DMS 273 treated with DMSO at 0.1 percent for 48 hours (cell line): ENCODE results near the gene NRXN3.

ENCODE experiments used
- DNase-seq: peaks from one replicate; lab custom pipeline; 2025; lab: John Stamatoyannopoulos, UW

The NRXN3 gene

DNA sequence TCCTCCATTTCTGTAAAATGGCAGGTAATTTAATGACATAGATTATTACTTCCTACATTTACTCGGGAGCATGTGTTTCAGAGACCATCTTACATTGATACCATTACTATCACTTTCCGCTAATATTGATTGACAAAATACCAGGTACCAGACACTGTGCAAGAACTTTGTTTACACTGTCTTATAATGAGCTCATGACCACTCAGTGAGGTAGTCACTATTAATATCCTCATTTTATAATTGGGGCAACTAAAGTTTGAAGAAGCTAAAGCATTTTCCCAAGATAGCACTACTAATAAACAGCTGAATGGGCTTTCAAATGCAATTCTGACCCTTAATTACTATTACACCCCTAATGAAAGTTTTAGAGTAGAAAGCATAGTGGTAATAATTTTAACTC is 1306.4 kb downstream of the NRXN3 start:
- no peak for DNase-seq

DNA sequence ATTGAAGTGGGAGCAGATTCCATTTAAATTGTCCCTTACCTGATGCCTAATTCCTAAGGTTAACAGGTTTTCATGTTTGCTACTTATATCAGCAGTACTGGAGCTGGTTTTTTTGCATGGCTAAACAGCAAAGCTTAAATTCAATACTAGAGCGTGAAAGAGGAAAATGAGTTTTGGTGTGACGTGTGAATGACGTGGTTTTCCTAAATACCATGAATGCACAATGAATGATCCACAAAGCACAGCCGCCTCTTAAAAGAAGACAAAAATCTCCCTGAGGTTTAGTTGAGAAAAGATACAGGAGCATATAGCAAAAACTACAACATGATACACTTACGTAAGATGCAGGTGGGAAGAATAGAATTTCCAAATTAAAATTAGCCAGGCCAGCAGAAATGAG is 1310.0 kb downstream of the NRXN3 start:
- no peak for DNase-seq

DNA sequence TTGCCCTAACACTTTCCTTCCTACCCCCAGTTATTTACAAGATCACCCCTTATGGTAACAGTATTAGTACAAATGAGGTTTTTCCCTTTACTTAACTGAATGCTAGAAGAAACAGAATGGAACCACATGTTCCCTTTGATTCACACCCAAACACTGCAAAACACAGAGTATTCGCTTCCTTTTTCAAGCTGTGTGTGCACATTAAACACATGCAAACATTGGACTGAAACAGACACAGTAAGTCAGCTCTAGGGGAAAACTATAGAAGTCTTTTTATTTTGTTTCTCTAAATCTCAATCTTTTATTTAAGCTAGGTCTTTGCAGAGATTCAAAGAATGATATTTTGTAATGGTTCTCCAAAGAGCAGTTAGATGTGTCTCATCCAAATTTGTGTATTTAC is 1312.7 kb downstream of the NRXN3 start:
- no peak for DNase-seq

DNA sequence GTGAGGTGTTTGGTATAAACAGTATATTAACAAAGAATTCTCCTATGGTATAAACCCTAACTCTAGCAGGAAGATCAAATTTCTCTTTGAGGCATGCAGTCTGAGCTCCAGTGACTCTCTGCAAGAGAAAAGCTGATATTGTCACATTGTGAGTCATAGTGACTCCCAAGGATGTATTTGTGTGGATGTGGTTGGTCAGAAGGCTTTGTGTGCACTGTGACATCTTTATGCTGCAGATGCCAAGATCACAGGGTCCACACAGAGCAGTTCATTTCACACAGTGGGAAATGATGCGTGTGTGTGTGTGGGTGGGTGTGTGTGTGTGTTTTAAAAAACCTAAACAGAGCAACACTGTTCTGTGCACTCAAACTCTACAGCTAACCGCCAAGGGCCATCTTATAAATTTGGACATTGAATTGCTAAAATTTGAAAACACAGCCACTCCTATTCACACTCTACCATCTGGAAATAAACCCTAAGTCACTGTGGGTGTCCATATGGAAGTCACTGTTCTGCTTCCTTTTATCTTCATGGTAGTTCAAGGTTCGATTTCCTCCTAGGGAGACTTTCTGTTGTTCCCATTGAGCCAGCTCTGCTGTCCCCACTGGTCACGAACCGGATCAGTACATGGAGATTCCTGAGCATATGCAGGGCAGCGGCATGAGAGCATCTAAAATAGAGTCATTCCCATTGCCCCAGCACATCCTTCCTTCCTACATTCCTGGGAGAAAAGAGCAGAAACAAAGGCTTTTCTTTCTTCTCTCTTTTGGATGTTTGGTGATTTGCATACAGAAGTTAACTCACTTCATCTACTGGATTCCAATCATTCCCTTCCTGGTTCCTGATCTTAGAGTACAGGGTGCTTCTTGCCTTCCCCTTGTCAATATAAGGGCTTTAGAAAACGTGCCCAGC is 1313.6 kb downstream of the NRXN3 start:
- no peak for DNase-seq

DNA sequence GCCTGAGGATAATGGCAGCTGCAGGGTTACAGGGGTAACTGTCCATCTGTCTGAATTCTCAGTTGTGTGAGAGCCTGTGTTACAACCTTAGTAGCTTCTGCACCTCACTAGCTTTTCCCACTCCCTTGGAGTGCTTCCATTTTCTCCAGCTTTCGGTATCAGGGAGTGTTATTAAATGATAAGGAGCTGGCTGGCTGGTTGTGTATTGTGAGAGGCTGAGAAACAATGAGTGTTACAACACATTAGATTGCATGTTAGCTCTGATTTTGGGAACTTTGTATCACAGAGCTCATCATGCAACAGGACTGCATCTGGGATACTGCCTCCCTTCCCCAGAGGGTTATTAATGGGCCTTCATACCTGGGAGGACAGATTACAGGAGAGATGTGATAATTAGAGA is 1317.5 kb downstream of the NRXN3 start:
- DNase-seq: no peak

DNA sequence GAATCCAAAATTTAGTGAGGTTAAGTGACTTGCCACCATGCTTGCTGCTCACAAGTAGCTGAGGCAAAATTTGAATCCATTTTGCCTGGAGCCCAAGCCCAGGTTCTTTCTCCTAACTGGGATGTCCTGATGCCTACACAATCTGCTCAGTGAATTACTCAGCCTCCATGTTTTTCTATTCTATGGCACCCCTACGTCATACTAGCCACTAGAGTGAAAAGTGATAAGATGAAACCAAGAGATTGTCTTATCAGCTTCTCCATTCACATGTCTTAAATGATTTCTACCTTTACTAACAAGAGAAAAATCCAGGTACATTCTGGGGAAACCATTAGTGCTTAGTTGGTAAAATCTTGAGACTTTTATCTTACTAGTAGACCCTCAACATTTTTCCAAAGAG is 1321.0 kb downstream of the NRXN3 start:
- no peak for DNase-seq

DNA sequence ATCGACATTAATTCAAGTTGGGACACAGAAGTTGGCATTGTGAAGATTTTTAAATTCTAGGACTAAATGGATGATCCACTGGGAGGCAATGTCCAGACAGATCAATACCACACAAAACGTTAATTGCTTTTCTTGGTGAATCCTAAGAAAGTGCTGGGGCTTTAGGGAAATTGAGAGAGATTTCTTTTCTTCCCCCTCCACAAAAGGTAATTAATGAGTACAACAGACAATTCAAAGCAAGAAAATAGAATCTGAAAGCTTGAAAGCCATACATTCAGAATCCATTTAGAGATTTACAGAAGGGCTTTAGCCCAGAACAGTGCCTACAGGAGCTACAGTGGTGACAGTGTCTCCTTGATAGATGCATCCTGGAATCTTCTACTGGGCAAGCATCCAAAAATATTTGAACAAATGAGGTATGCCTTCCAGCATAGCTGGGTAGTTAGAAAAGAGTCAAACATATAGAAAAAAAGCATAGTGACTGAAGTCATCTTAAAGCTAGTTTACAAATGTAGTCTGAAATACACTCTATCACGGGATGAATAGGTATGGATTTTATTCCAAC is 1323.0 kb downstream of the NRXN3 start:
- no peak for DNase-seq

DNA sequence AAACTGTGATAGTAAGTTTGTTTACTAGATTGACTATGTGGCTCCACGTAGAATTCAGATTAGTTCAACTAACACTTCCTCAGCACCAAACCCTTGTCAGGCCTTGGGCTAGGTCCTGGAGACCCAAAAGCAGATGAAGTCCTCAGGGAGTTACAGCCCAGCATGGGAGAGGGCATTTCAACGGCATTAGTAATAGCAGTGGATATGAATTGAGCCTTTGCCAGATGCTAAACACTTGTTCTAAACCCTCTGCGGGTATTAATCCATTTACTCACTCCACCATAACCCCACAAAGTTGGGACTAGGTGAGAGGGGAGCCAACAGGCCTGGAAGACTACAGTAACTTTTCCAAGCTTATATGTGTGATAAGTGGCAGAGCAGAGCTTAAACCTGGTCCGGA is 1326.5 kb downstream of the NRXN3 start:
- no peak for DNase-seq

DNA sequence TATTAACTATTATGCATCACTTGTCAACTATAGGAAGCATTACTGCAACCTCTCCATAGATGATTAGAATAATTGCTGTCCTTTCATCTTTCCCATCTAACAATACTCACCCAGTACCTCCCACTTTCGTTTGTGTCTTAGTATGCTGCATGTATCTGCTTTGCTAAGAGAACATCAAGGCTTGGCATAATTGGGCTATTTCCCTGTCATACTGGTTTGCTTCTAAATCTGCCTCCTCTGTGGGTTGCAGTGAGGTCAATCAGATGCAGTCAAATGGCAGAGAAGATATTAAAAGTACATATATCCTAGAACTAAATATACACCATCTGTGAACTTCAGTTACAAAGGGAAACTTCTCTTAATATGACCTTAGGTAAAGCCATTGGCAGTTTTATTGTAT is 1330.3 kb downstream of the NRXN3 start:
- no peak for DNase-seq

DNA sequence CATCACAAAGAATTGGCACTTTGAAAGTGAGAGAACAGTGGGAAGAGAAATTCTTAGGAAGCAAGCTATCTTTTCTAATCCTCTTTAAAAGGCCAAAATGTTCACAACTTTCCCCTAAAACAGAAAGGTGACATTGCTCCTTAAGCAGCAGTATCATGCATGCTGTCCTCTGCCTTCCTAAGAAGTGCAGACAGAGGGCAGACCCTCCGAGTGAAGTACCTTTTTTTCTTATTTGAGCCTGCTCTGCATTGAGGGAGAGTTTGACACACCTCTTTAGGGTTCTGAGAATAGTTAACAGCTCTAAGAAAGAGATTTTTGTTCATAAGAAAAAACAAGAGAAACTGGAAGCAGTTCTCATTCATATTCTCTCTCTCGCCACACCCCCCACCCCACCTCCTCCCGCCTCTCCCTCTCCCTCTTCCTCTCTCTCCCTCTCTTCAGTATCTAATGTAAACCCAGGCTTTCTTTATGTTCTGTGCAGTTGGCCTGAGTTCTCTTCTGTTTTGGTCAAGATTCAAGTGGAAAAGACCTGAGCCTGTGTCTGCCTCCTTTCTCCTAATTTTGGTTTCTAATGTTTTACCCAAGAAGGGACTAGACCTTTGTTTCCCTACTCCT is 1332.1 kb downstream of the NRXN3 start:
- no peak for DNase-seq

DNA sequence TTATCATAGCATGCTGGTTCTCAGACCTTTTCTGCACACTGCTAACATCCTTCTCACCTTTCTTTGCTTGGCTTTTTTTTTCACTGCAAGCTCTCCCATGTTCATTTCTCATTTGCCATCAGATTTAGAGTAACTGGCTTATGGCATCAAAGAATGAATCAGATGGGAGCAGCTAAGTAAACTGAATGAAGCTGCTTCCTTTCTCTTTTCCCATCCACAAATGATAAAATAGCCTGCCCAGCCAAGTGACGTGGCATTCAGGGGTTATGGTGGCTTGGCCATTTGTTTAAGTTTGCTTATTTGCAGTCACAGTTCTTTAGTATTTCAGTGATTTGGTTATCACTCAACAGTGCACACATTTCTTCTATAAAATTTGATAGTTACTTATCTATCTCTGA is 1332.6 kb downstream of the NRXN3 start:
- DNase-seq: no peak

DNA sequence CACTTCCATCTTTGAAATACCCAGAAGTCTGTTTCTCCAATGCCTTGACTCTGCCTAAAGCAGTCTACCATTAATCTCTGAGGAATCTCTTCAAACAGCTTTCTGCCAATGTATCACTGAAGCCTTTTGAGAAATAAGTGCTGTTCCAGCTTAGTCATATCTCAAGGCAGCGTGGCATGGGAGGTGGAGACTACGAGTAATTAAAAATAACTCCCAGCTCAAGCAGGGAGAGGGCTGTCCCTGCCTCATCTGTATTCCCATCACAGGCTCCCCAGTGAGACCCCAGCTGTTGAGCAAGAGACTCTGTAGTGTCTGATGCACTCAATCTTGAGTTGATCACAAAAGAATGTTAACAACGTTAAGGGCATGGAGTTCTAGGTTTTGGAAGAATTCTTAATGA is 1340.5 kb downstream of the NRXN3 start:
- peak; percentile 51 for DNase-seq

DNA sequence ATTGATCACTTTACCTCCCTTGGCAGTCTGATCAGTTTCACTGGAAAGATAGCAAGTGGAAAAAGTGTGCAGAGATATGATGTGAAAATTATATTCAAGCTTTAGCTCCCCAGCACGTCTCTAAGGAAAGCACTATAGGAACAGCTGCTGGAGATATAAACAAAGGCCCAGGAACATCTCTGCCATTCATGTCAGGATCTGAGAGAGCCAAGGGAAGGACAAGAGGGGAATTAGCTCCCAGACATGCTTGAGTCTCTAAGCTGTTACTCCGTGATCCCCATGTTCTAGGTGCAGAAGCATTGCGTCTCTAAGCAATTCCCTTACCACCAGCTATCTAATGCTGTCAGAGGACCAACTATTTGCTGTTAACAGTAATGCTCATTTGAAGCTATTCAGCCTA is 1341.0 kb downstream of the NRXN3 start:
- DNase-seq: no peak

DNA sequence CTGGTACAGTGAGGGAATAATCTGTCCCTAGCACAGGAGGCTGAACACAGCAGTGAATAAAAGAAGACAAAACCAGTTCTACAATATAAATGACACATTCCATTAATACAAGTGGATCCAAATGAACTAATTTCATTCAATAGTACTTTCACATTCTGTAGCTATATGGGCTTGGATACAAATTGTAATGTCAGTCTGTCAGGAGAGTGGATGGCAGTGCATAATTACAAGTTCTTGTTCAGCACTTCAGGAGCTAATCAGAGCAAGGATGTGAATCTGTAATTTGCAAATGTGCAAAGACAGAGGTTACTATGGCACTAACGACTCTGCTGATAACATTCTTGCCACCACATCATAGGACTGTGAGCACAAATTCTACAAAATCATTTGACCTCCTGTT is 1343.3 kb downstream of the NRXN3 start:
- no peak for DNase-seq

DNA sequence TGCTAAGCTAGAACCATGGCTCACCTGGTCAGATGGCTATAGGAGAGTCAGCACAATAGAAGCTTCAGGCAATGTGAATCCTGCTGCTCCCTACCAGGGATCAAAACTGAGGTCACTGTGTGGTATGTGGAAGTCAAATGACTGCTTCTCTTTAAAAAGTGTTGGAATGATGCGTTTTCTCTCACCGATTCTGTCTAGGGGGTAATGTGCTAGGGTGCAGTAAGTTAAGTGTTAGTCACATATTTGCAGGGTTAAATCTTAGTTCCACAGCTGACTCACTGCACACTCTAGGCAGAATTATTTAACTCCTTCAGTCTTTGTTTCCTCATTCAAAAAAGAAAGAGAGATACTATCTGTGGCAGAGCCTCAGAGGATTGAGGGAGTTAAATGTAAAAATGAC is 1344.5 kb downstream of the NRXN3 start:
- no peak for DNase-seq

DNA sequence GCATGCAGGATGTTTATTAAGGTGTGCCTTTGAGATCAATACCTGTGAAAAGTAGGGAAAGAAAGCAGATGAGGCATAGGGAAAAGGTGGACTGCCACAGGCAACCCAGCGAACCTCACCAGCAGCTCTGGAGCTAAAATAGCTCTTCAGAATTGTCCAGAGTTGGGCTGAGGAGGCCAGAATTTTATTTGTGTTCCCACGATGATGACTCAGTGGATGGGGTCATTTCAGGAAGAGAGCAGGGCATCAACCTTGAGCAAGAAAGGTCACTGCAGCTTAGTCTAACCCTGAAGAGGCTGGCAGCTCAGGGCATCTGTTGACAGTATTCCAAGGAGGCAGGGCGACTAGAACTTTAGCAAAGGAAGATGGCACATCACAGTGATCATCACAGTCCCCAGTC is 1345.0 kb downstream of the NRXN3 start:
- DNase-seq: no peak

DNA sequence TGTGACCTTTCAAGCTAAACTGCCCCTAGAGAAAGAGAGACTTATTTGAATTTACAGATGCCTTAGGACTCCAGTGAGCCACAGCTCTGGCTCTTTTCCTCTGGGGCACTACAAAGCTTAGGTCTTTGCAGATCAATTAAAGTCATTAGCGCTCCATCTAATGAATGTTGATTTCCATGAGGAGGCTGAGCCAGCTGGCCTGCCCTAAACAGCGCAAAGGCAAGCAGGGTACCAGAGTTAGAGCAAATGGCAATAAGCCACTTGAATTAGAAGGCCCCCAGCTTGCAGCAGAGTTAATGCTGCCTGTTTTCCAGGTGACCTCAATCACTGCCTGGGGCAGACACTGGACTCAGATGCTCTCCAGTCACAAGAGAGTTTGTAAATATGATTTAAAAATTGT is 1345.8 kb downstream of the NRXN3 start:
- DNase-seq: peak; percentile 17

DNA sequence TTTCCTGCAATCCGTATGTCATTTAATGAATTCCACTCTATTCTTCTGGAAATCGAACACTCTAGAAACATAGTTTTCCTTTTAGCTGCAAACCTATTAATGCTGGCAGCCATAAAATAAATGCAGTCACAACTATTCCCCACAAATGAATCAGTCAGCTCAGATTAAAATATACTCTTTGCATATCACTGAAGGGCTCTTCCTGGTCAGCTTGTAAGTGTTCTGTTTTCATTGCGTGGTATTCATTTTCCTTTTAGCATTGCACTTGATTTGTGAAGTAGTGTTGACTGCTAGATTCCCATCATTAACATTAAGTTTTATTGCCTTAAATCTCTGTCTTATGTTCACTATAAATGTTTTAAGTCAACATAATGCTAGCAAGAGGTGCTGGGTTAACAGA is 1355.2 kb downstream of the NRXN3 start:
- no peak for DNase-seq

DNA sequence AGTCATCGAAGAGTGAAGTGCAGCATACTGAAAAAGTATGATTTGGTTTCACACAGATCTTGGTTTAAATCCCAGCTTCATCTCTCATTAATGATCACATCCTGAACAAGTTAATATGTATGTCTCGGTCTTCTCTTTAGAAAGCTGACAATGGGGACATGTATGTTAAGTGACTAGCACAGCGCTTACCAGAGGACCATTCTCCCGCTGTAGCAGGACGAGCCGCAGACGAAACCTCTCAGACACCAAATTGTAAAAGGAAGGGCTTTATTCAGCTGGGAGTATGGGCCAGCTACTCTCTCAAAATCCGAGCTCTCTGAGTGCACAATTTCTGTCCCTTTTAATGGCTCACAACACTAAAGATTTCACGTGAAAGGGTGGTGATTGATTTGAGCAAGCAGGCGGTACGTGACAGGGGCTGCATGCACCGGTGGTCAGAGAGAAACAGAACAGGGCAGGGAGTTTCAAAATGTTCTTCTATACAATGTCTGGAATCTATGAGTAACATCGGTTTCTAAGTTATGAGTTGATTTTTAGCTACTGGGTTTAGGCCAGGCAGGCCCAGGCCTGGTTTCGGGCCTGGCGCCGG is 1358.7 kb downstream of the NRXN3 start:
- no peak for DNase-seq

DNA sequence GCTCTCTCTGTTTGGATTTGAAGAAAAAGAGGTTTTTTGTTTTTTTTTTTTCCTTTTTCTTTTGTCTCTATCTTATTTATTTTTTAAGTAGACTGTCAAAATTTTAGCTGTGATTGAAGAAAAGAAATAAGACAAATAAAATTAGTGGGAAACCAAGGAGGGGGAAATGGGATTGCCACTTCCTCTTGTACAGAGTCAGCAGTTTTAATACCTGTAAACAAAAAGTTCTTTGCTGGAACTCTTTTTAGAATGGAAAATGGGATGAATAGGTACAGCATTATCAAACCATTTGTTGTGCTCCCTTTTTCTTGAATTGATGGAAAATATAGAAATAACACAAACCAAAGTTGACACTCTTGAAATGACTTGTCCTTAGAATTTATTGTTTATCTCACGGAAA is 1360.4 kb downstream of the NRXN3 start:
- DNase-seq: no peak

DNA sequence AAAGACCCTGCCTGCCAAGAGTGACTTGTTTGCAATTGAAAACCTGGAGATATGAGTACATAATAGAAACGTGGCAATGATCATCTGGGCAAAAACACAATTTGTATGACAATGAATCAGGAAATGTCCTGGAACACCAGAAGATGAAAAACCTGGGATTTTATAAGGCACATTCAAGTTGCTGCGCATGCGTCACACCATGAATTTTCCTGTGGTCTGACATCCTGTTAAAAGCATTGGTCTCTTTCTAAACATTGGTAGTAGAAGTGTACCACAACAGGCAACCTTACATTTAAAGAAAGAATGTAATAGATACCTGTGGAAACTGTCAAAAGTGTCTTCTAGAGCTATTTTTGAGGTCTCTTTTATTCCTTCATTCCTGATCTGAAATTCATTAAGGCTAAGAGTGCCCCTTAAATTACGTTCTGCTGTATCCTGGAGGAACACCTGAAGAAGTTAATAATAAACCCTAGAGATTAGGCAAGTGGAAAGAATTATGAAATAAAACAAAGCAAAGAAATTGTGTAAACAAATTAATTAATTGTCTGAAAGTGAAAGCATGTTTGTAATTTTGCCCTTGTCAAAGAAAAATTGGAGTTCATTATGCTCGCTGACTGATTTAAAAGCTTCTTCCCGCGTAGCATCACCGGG is 1364.7 kb downstream of the NRXN3 start:
- no peak for DNase-seq

DNA sequence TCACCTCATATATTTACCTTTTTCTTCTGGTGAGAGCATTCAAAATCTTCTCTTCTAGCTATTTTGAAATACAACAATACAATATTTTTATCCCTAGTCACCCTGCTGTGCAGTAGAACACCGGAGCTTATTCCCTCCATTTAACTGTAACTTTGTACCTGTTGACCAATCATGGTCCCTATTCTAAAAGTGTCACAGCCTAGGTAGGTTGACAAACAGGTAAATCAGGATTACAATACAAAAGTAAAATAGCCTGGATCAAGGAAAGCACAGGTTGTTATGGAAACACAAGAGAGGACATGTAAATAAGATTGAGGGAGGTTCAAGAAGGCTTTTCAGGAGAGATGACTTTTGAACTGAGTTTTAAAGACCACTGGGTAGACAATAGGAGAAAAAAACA is 1370.2 kb downstream of the NRXN3 start:
- no peak for DNase-seq

DNA sequence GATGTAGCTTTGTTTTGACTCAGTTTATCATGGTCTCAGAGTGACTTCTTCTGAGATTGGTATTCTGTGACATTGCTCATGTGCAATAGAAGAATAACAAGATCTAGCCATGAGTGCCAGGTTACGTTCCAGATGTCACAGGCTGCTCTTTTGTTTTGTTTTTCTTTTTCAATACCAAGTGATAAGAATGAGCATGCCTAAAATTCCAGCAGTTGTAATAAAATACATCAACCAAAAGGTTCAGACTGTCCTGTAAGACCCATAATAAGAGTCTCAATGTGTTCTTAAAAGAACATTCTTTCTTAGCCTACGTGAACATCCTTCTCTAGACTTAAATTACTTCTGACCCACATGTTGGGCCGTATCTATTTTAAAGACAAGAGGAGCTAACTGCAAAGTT is 1371.9 kb downstream of the NRXN3 start:
- no peak for DNase-seq
